PFSK-1 (cell line): ENCODE measurements around the gene SLCO1C1.

Experiments
- FOXP2 ChIP-seq: optimal IDR thresholded peaks from 2 replicates; pipeline ENCODE3; 2011; ENCODE audit warnings: borderline replicate concordance, control low read depth, inconsistent platforms; ENCODE audit not compliant: insufficient read depth; ENCODE audit errors: extremely low read length, extremely low read depth
- POLR2AphosphoS5 ChIP-seq: IDR thresholded peaks from 2 replicates; pipeline ENCODE4 v1.6.1; 2012; ENCODE audit warnings: low read depth, mild to moderate bottlenecking, control low read depth, low read length, moderate library complexity
- SIN3A ChIP-seq: IDR thresholded peaks from 2 replicates; pipeline ENCODE4 v1.6.1; 2012; ENCODE audit warnings: mild to moderate bottlenecking, low read length, moderate library complexity, borderline replicate concordance; ENCODE audit not compliant: insufficient read depth
- TAF1 ChIP-seq: IDR thresholded peaks from 2 replicates; pipeline ENCODE4 v1.6.1; 2012; ENCODE audit warnings: low read length, control low read depth, borderline replicate concordance; ENCODE audit not compliant: insufficient read depth
- TF ChIP-seq, protein P1 (sequence below), 2 experiments: IDR thresholded peaks; 2 replicates each; pipeline versions ENCODE4 v1.6.1 to v1.8.0; 2011 to 2012; ENCODE audit warnings: low read depth in 2 of 2, low read length in 2 of 2, control low read depth in 1 of 2, inconsistent platforms in 1 of 2, mild to moderate bottlenecking in 1 of 2, moderate library complexity in 1 of 2; ENCODE audit not compliant: insufficient read depth in 1 of 2

The SLCO1C1 gene

DNA sequence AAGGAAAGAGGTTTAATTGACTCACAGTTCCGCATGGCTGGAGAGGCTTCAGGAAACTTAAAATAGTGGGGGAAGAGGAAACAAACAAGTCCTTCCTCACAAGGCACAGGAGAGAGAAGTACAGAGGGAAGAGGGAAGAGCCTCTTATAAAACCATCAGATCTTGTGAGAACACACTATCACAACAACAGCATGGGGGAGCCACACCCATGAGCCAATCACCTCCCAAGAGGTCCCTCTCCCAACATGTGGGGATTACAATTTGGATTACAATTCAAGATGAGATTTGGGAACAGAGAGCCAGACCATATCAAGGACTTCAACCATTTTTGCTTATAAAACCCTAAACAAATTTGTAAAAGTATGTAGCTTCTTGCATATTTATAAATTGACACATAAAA lies 45.8 kb downstream of the SLCO1C1 start:
- TF ChIP-seq SIN3A (no peak), TAF1 (no peak), FOXP2 (no peak), POLR2AphosphoS5 (no peak)
- TF ChIP-seq, protein P1, sequence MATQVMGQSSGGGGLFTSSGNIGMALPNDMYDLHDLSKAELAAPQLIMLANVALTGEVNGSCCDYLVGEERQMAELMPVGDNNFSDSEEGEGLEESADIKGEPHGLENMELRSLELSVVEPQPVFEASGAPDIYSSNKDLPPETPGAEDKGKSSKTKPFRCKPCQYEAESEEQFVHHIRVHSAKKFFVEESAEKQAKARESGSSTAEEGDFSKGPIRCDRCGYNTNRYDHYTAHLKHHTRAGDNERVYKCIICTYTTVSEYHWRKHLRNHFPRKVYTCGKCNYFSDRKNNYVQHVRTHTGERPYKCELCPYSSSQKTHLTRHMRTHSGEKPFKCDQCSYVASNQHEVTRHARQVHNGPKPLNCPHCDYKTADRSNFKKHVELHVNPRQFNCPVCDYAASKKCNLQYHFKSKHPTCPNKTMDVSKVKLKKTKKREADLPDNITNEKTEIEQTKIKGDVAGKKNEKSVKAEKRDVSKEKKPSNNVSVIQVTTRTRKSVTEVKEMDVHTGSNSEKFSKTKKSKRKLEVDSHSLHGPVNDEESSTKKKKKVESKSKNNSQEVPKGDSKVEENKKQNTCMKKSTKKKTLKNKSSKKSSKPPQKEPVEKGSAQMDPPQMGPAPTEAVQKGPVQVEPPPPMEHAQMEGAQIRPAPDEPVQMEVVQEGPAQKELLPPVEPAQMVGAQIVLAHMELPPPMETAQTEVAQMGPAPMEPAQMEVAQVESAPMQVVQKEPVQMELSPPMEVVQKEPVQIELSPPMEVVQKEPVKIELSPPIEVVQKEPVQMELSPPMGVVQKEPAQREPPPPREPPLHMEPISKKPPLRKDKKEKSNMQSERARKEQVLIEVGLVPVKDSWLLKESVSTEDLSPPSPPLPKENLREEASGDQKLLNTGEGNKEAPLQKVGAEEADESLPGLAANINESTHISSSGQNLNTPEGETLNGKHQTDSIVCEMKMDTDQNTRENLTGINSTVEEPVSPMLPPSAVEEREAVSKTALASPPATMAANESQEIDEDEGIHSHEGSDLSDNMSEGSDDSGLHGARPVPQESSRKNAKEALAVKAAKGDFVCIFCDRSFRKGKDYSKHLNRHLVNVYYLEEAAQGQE (IDR thresholded peaks at IDR 0.05; ENCODE audit: insufficient read depth in 1 of 2, low read depth in 2 of 2, low read length in 2 of 2), result no peak

- TF ChIP-seq, protein P1 (IDR thresholded peaks at IDR 0.05; ENCODE audit: insufficient read depth in 1 of 2, low read depth in 2 of 2, low read length in 2 of 2), result no peak
- TF ChIP-seq TAF1 (no peak), SIN3A (no peak), POLR2AphosphoS5 (no peak)
Measured at GRCh38 chr12:20748198-20748597, 53.1 kb downstream of the SLCO1C1 start.

GRCh38 chr12:20751046-20751445 lies 55.9 kb downstream of the SLCO1C1 start:
- TF ChIP-seq POLR2AphosphoS5 (no peak), TAF1 (no peak), FOXP2 (no peak)
- TF ChIP-seq, protein P1 (IDR thresholded peaks at IDR 0.05; ENCODE audit: insufficient read depth in 1 of 2, low read depth in 2 of 2, low read length in 2 of 2), result no peak

DNA sequence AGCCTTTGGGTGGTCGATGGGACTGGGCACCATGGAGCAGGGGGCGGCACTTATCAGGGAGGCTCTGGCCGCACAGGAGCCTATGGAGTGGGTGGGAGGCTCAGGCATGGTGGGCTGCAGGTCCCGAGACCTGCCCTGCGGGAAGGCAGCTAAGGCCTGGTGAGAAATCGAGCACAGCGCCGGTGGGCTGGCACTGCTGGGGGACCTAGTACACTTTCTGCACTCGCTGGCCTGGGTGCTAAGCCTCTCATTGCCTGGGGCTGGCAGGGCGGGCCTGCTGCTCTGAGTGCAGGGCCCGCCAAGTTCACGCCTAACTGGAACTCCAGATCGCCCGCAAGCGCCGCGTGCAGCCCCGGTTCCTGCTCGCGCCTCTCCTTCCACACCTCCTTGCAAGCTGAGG lies 82.3 kb downstream of the SLCO1C1 start:
- TF ChIP-seq FOXP2 (no peak), POLR2AphosphoS5 (no peak), SIN3A (no peak), TAF1 (no peak)
- TF ChIP-seq, protein P1 (IDR thresholded peaks at IDR 0.05; ENCODE audit: insufficient read depth in 1 of 2, low read depth in 2 of 2, low read length in 2 of 2), result no peak

- TF ChIP-seq, protein P1 (IDR thresholded peaks at IDR 0.05; ENCODE audit: insufficient read depth in 1 of 2, low read depth in 2 of 2, low read length in 2 of 2), result no peak
- TF ChIP-seq FOXP2, result no peak
- TF ChIP-seq POLR2AphosphoS5, result no peak
- no peak for TF ChIP-seq TAF1
- no peak for TF ChIP-seq SIN3A
Measured at GRCh38 chr12:20778969-20779368, 83.8 kb downstream of the SLCO1C1 start.
